ENCODE data around the gene GAS7.

The GAS7 gene

DNA sequence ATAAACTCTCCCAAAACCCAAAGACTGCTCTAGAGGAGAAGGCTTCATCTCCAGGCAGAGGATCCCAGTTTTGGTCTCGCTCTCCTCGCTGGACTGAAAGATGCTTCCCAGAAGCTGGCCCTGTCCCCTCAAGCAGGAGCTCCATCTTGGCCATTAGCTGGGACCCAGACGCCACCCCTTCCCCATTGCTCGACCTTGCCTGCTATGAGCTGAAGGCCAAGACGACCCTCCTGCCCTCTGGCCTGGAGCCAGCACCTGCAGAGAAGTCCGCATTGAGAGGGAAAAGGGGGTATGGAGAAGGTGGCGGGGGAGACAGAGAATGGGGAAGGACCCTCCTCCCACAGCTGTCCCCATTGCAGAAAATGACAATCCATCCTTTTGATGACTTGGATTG lies 289.8 kb downstream of the GAS7 start:
- no peak for ATAC-seq
- no peak for TF ChIP-seq ZFP30 (CRISPR knock-in tag; IDR thresholded peaks at IDR 0.05)
- TF ChIP-seq ZNF70 (CRISPR knock-in tag; IDR thresholded peaks at IDR 0.05) = no peak
- no peak for TF ChIP-seq OSR1 (CRISPR knock-in tag; IDR thresholded peaks at IDR 0.05)
- no peak for TF ChIP-seq RARB (CRISPR knock-in tag; IDR thresholded peaks at IDR 0.05)
- no peak for TF ChIP-seq ZFP3 (CRISPR knock-in tag; IDR thresholded peaks at IDR 0.05)
- TF ChIP-seq, protein P1, sequence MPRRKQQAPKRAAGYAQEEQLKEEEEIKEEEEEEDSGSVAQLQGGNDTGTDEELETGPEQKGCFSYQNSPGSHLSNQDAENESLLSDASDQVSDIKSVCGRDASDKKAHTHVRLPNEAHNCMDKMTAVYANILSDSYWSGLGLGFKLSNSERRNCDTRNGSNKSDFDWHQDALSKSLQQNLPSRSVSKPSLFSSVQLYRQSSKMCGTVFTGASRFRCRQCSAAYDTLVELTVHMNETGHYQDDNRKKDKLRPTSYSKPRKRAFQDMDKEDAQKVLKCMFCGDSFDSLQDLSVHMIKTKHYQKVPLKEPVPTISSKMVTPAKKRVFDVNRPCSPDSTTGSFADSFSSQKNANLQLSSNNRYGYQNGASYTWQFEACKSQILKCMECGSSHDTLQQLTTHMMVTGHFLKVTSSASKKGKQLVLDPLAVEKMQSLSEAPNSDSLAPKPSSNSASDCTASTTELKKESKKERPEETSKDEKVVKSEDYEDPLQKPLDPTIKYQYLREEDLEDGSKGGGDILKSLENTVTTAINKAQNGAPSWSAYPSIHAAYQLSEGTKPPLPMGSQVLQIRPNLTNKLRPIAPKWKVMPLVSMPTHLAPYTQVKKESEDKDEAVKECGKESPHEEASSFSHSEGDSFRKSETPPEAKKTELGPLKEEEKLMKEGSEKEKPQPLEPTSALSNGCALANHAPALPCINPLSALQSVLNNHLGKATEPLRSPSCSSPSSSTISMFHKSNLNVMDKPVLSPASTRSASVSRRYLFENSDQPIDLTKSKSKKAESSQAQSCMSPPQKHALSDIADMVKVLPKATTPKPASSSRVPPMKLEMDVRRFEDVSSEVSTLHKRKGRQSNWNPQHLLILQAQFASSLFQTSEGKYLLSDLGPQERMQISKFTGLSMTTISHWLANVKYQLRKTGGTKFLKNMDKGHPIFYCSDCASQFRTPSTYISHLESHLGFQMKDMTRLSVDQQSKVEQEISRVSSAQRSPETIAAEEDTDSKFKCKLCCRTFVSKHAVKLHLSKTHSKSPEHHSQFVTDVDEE (CRISPR knock-in tag; IDR thresholded peaks at IDR 0.05) = no peak
- TF ChIP-seq, protein P2, sequence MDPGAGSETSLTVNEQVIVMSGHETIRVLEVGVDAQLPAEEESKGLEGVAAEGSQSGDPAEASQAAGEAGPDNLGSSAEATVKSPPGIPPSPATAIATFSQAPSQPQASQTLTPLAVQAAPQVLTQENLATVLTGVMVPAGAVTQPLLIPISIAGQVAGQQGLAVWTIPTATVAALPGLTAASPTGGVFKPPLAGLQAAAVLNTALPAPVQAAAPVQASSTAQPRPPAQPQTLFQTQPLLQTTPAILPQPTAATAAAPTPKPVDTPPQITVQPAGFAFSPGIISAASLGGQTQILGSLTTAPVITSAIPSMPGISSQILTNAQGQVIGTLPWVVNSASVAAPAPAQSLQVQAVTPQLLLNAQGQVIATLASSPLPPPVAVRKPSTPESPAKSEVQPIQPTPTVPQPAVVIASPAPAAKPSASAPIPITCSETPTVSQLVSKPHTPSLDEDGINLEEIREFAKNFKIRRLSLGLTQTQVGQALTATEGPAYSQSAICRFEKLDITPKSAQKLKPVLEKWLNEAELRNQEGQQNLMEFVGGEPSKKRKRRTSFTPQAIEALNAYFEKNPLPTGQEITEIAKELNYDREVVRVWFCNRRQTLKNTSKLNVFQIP (CRISPR knock-in tag; IDR thresholded peaks at IDR 0.05; ENCODE audit: borderline replicate concordance, low read depth) = no peak
- no peak for TF ChIP-seq CSDC2 (CRISPR knock-in tag; IDR thresholded peaks at IDR 0.05)
- TF ChIP-seq ESRRG (CRISPR knock-in tag; IDR thresholded peaks at IDR 0.05) = no peak
- no peak for TF ChIP-seq TCF4 (CRISPR knock-in tag; IDR thresholded peaks at IDR 0.05; ENCODE audit: borderline replicate concordance)
- TF ChIP-seq ISL1 (CRISPR knock-in tag; IDR thresholded peaks at IDR 0.05) = no peak
- TF ChIP-seq, protein P3, sequence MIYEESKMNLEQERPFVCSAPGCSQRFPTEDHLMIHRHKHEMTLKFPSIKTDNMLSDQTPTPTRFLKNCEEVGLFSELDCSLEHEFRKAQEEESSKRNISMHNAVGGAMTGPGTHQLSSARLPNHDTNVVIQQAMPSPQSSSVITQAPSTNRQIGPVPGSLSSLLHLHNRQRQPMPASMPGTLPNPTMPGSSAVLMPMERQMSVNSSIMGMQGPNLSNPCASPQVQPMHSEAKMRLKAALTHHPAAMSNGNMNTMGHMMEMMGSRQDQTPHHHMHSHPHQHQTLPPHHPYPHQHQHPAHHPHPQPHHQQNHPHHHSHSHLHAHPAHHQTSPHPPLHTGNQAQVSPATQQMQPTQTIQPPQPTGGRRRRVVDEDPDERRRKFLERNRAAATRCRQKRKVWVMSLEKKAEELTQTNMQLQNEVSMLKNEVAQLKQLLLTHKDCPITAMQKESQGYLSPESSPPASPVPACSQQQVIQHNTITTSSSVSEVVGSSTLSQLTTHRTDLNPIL (CRISPR knock-in tag; IDR thresholded peaks at IDR 0.05; ENCODE audit: low read depth) = no peak
- TF ChIP-seq, protein P4, sequence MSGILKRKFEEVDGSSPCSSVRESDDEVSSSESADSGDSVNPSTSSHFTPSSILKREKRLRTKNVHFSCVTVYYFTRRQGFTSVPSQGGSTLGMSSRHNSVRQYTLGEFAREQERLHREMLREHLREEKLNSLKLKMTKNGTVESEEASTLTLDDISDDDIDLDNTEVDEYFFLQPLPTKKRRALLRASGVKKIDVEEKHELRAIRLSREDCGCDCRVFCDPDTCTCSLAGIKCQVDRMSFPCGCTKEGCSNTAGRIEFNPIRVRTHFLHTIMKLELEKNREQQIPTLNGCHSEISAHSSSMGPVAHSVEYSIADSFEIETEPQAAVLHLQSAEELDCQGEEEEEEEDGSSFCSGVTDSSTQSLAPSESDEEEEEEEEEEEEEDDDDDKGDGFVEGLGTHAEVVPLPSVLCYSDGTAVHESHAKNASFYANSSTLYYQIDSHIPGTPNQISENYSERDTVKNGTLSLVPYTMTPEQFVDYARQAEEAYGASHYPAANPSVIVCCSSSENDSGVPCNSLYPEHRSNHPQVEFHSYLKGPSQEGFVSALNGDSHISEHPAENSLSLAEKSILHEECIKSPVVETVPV (CRISPR knock-in tag; IDR thresholded peaks at IDR 0.05) = no peak
- no peak for TF ChIP-seq GLIS3 (CRISPR knock-in tag; IDR thresholded peaks at IDR 0.05)
- no peak for TF ChIP-seq BACH2 (CRISPR knock-in tag; IDR thresholded peaks at IDR 0.05; ENCODE audit: borderline replicate concordance)
- TF ChIP-seq SNAI2 (CRISPR knock-in tag; IDR thresholded peaks at IDR 0.05) = no peak
- TF ChIP-seq ARNTL (CRISPR knock-in tag; IDR thresholded peaks at IDR 0.05; ENCODE audit: borderline replicate concordance, low read depth) = no peak
- no peak for TF ChIP-seq ZNF8 (CRISPR knock-in tag; IDR thresholded peaks at IDR 0.05)
- no peak for TF ChIP-seq ZNF565 (CRISPR knock-in tag; conservative IDR thresholded peaks at IDR 0.05; ENCODE audit: low read depth)

DNA sequence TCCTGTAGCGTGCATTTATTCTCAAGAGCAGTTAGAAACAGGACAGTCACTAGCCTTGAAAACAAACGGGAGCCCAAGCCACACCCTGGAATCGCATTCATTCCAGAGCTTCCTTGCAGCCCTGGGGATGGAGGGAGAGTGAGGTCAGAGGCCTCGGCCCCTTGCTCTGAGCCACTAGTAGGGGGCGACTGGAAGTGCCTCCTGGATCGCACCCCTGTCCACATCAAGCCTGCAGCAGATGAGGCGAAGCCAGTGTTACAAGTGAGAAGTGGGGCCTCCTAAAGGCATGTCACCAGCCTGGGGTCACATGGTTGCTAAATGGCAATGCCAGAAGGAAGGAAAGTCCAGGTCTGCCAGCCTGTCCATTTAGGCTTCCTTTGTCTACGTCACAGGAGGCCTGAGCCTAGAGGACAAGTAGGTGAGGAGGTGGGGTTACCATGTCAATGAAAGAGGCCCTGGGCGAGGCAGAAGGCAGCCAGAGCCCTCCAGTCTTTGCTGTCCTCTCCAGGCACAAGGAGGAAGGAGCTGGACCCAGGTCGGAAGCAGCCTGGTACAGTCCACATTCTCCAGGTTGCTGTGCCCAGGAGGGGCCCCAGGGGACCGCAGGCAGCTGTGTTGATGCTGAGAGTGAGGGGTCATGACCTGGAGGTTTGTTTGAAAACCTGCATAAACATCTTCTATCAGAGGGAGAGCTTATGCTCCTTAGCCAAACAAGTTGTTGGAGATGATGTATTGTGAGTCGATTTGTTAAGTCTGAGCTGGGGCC lies 290.3 kb downstream of the GAS7 start:
- no peak for TF ChIP-seq ESRRG (CRISPR knock-in tag; IDR thresholded peaks at IDR 0.05)
- TF ChIP-seq ZNF8 (CRISPR knock-in tag; IDR thresholded peaks at IDR 0.05) = no peak
- TF ChIP-seq, protein P1 (CRISPR knock-in tag; IDR thresholded peaks at IDR 0.05) = no peak
- no peak for TF ChIP-seq TOX (CRISPR knock-in tag; IDR thresholded peaks at IDR 0.05; ENCODE audit: borderline replicate concordance)
- TF ChIP-seq ZNF70 (CRISPR knock-in tag; IDR thresholded peaks at IDR 0.05) = no peak
- TF ChIP-seq OSR1 (CRISPR knock-in tag; IDR thresholded peaks at IDR 0.05) = no peak
- no peak for TF ChIP-seq GLIS3 (CRISPR knock-in tag; IDR thresholded peaks at IDR 0.05)

More for the DNA sequence above, 290.3 kb downstream of the GAS7 start:
- no peak for ATAC-seq
